SU-DHL-6 (cell line): ENCODE measurements around the gene KDELR3.

Experiments
- CTCF ChIP-seq: fragments of 200-600 bp; sonication (generic); IDR thresholded peaks from one replicate; pipeline ENCODE4 v1.5.1; 2017; ENCODE audit warnings: antibody characterized with exemption, mild to moderate bottlenecking, low read length, moderate library complexity; ENCODE audit not compliant: insufficient read depth, poor library complexity, severe bottlenecking
- EZH2phosphoT487 ChIP-seq: fragments of 200-600 bp; sonication (generic), shearing (Covaris generic); conservative IDR thresholded peaks from 2 replicates; pipeline ENCODE4 v1.6.1; 2018; ENCODE audit warnings: mild to moderate bottlenecking, antibody characterized with exemption, low read length, moderate library complexity, mixed read lengths

- TF ChIP-seq EZH2phosphoT487 (no peak), CTCF (no peak)
Measured at GRCh38 chr22:38505541-38506117, 37.7 kb downstream of the KDELR3 start.
